A673 (cell line): ENCODE measurements around the gene IFNGR2. TPM values are rescaled to one million over a fixed set of nuclear protein-coding genes. Genes with fewer than 3 reads are reported as not detected.
A peak's percentile ranks its signal among the peaks of the same experiment; 100 is the strongest.

Source experiments
- BruUV-seq: library from RNA; stranded (reverse); fragments of 400-500 nt; replicated peaks from 2 replicates; lab custom pipeline; 2021; lab: Mats Ljungman, UMichigan
- CTCF ChIA-PET: fragments of 300-600 bp; sonication (Branson Sonifier 250); formaldehyde crosslinking; loops from one replicate; lab custom pipeline; 2022; ENCODE audit warnings: antibody characterized with exemption; lab: Charles Lee
- POLR2A ChIA-PET: fragments of 300-600 bp; sonication (Branson Sonifier 250); formaldehyde crosslinking; loops from one replicate; lab custom pipeline; 2022; ENCODE audit warnings: antibody characterized with exemption; ENCODE audit not compliant: low non-redundant PET; lab: Charles Lee
- DNase-seq: peaks from one replicate; pipeline ENCODE4 v3.0.0-alpha.2; 2015; ENCODE audit warnings: low spot score
- H3K27ac ChIP-seq: fragments of 200-600 bp; sonication (generic); 2 replicates; pipeline ENCODE4 v1.5.1; 2016; ENCODE audit warnings: mixed run types, low read depth, mild to moderate bottlenecking, mixed read lengths, antibody characterized with exemption, low read length; ENCODE audit not compliant: poor library complexity, severe bottlenecking
- H3K27me3 ChIP-seq: fragments of 200-600 bp; sonication (generic); replicated peaks from 2 replicates; pipeline ENCODE4 v1.6.1; 2017; ENCODE audit warnings: mixed run types, low read depth, mild to moderate bottlenecking, mixed read lengths, antibody characterized with exemption, low read length; ENCODE audit not compliant: insufficient read depth, poor library complexity
- H3K36me3 ChIP-seq: fragments of 200-600 bp; sonication (generic); 2 replicates; pipeline ENCODE4 v1.6.1; 2016; ENCODE audit warnings: mixed run types, mild to moderate bottlenecking, mixed read lengths, antibody characterized with exemption, low read length; ENCODE audit not compliant: insufficient read depth, poor library complexity, severe bottlenecking
- H3K4me1 ChIP-seq: fragments of 200-600 bp; sonication (generic); 2 replicates; pipeline ENCODE4 v1.6.1; 2017; ENCODE audit warnings: mixed run types, mild to moderate bottlenecking, mixed read lengths, antibody characterized with exemption, low read length; ENCODE audit not compliant: insufficient read depth, poor library complexity, severe bottlenecking
- H3K4me3 ChIP-seq: fragments of 200-600 bp; sonication (generic); 2 replicates; pipeline ENCODE4 v1.5.1; 2016; ENCODE audit warnings: low read depth, mixed run types, mild to moderate bottlenecking, mixed read lengths, low read length; ENCODE audit not compliant: poor library complexity, severe bottlenecking
- H3K9me3 ChIP-seq: fragments of 200-600 bp; sonication (generic); 2 replicates; pipeline ENCODE4 v1.6.1; 2016; ENCODE audit warnings: mixed run types, low read depth, mild to moderate bottlenecking, mixed read lengths, antibody characterized with exemption, low read length; ENCODE audit not compliant: poor library complexity, severe bottlenecking
- EZH2 ChIP-seq: fragments of 200-600 bp; sonication (generic); IDR thresholded peaks from 2 replicates; pipeline ENCODE4 v1.6.1; 2017; ENCODE audit warnings: borderline replicate concordance, low read depth, mild to moderate bottlenecking, mixed read lengths, antibody characterized with exemption, low read length; ENCODE audit not compliant: poor library complexity, severe bottlenecking
- intact Hi-C: fragments of 100-400 bp; cut with micrococcal nuclease; formaldehyde crosslinking; loops from one replicate; pipeline ENCODE4 v1.10.0; 2022; ENCODE audit not compliant: unreplicated experiment
- total RNA-seq: library from RNA; stranded (reverse); gene quantifications from 2 replicates; pipeline ENCODE4 v1.2.3, GENCODE V29; 2021
- TF ChIP-seq, protein P1 (sequence below): fragments of 300-800, 200-600 bp; sonication (generic); conservative IDR thresholded peaks from 2 replicates; pipeline ENCODE4 v1.5.1; 2017; ENCODE audit warnings: low read depth, mild to moderate bottlenecking, antibody characterized with exemption, low read length, moderate library complexity, mixed read lengths

IFNGR2 gene
- total RNA-seq, 1 experiment from 2014 or later: 48.9 TPM

GRCh38 chr21:33384841-33385331, 18.3 kb upstream of the IFNGR2 start:
- Histone ChIP-seq H3K27ac (no peak overlapping the region), H3K27me3 (no peaks in the 10 kb centered on the region), H3K4me3 (no peak overlapping the region), H3K9me3 (no peaks in the 10 kb centered on the region), H3K36me3 (no peaks in the 10 kb centered on the region), H3K4me1 (peaks cover 18% of the 10 kb centered on the region)
- TF ChIP-seq EZH2: no peak
- TF ChIP-seq, protein P1, sequence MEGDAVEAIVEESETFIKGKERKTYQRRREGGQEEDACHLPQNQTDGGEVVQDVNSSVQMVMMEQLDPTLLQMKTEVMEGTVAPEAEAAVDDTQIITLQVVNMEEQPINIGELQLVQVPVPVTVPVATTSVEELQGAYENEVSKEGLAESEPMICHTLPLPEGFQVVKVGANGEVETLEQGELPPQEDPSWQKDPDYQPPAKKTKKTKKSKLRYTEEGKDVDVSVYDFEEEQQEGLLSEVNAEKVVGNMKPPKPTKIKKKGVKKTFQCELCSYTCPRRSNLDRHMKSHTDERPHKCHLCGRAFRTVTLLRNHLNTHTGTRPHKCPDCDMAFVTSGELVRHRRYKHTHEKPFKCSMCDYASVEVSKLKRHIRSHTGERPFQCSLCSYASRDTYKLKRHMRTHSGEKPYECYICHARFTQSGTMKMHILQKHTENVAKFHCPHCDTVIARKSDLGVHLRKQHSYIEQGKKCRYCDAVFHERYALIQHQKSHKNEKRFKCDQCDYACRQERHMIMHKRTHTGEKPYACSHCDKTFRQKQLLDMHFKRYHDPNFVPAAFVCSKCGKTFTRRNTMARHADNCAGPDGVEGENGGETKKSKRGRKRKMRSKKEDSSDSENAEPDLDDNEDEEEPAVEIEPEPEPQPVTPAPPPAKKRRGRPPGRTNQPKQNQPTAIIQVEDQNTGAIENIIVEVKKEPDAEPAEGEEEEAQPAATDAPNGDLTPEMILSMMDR: no peak
- CTCF ChIA-PET: no interaction called here
- POLR2A ChIA-PET: no interaction called here
- no TSS peak for BruUV-seq
- intact Hi-C loops: no loop called here
- no peak for DNase-seq

GRCh38 chr21:33386222-33386784, 16.9 kb upstream of the IFNGR2 start:
- POLR2A ChIA-PET: no interaction called here
- Histone ChIP-seq H3K9me3 (no peaks in the 10 kb centered on the region), H3K4me1 (peaks cover 8% of the 10 kb centered on the region), H3K27ac (no peak overlapping the region), H3K27me3 (no peaks in the 10 kb centered on the region), H3K36me3 (no peaks in the 10 kb centered on the region), H3K4me3 (no peak overlapping the region)
- DNase-seq: no peak
- intact Hi-C loops: no loop called here
- no TSS peak for BruUV-seq
- CTCF ChIA-PET: no interaction called here
- TF ChIP-seq, protein P1: peak; percentile 37; the same call in 1 of the 2 replicates
- no peak for TF ChIP-seq EZH2

GRCh38 chr21:33387294-33387693, 15.9 kb upstream of the IFNGR2 start:
- BruUV-seq: no TSS peak
- intact Hi-C loops: no loop called here
- TF ChIP-seq, protein P1: no peak
- no peak for TF ChIP-seq EZH2
- peaks cover 8% of the 10 kb centered on the region for H3K4me1 ChIP-seq
- POLR2A ChIA-PET: no interaction called here
- no peak overlapping the region for H3K4me3 ChIP-seq
- H3K27me3 ChIP-seq: no peaks in the 10 kb centered on the region
- CTCF ChIA-PET: no interaction called here
- no peaks in the 10 kb centered on the region for H3K36me3 ChIP-seq
- no peak for DNase-seq
- H3K9me3 ChIP-seq: no peaks in the 10 kb centered on the region
- no peak overlapping the region for H3K27ac ChIP-seq
